MM.1S (cell line): Measurements from ENCODE around the gene LARGE1.

Experiments
- DNase-seq: peaks from one replicate; pipeline ENCODE4 v3.0.0-alpha.2; 2015
- H2AFZ ChIP-seq: fragments of 300-600 bp; sonication (generic); 2 replicates; pipeline ENCODE4 v1.6.0; 2016; ENCODE audit warnings: antibody characterized with exemption, low read length
- H3F3A ChIP-seq: fragments of 300-600 bp; sonication (generic); 2 replicates; pipeline ENCODE4 v1.6.1; 2016; ENCODE audit warnings: mild to moderate bottlenecking, antibody characterized with exemption, low read length, moderate library complexity, mixed read lengths; ENCODE audit not compliant: insufficient read depth
- H3K27ac ChIP-seq: fragments of 300-600 bp; sonication (generic); 2 replicates; pipeline ENCODE4 v1.5.1; 2016; ENCODE audit warnings: mild to moderate bottlenecking, low read length
- H3K27me3 ChIP-seq: fragments of 300-600 bp; sonication (generic); replicated peaks from 2 replicates; pipeline ENCODE4 v1.6.0; 2016; ENCODE audit warnings: low read length; ENCODE audit not compliant: insufficient read depth
- H3K36me3 ChIP-seq: fragments of 300-600 bp; sonication (generic); replicated peaks from 2 replicates; pipeline ENCODE4 v1.6.1; 2016; ENCODE audit warnings: mild to moderate bottlenecking, low read length, mixed read lengths; ENCODE audit not compliant: insufficient read depth
- H3K4me1 ChIP-seq: fragments of 300-600 bp; sonication (generic); 2 replicates; pipeline ENCODE4 v1.6.1; 2016; ENCODE audit warnings: low read length, mixed read lengths
- H3K4me2 ChIP-seq: fragments of 300-600 bp; sonication (generic); 2 replicates; pipeline ENCODE4 v1.6.0; 2016; ENCODE audit warnings: low read depth, low read length
- H3K4me3 ChIP-seq: fragments of 300-600 bp; sonication (generic); 2 replicates; pipeline ENCODE4 v1.5.1; 2016; ENCODE audit warnings: low read length, mixed read lengths
- H3K79me2 ChIP-seq: fragments of 300-600 bp; sonication (generic); 2 replicates; pipeline ENCODE4 v1.6.1; 2016; ENCODE audit warnings: mixed run types, low read length, mixed read lengths
- H3K9ac ChIP-seq: fragments of 300-600 bp; sonication (generic); 2 replicates; pipeline ENCODE4 v1.6.1; 2016; ENCODE audit warnings: low read length, mixed read lengths
- H3K9me2 ChIP-seq: fragments of 300-600 bp; sonication (generic); replicated peaks from 2 replicates; pipeline ENCODE4 v1.6.1; 2016; ENCODE audit warnings: mild to moderate bottlenecking, low read length, mixed read lengths; ENCODE audit not compliant: insufficient read depth
- H3K9me3 ChIP-seq: fragments of 300-600 bp; sonication (generic); replicated peaks from 2 replicates; pipeline ENCODE4 v1.6.1; 2016; ENCODE audit warnings: mild to moderate bottlenecking, low read length, mixed read lengths; ENCODE audit not compliant: insufficient read depth
- H4K20me1 ChIP-seq: fragments of 300-600 bp; sonication (generic); 2 replicates; pipeline ENCODE4 v1.6.1; 2016; ENCODE audit warnings: mild to moderate bottlenecking, low read length, moderate library complexity, mixed read lengths; ENCODE audit not compliant: insufficient read depth
- CTCF ChIP-seq: fragments of 300-600 bp; sonication (generic); IDR thresholded peaks from 2 replicates; pipeline ENCODE4 v1.5.1; 2016; ENCODE audit warnings: antibody characterized with exemption, low read length, mixed read lengths
- EZH2 ChIP-seq: fragments of 300-600 bp; sonication (generic); optimal IDR thresholded peaks from 2 replicates; pipeline ENCODE3; 2017; ENCODE audit warnings: low read depth, mild to moderate bottlenecking, antibody characterized with exemption, low read length, mixed read lengths
- EZH2phosphoT487 ChIP-seq: fragments of 300-600 bp; sonication (generic); IDR thresholded peaks from 2 replicates; pipeline ENCODE4 v1.6.1; 2018; ENCODE audit warnings: antibody characterized with exemption, low read length

The LARGE1 gene

GRCh38 chr22:33565580-33565995 lies 354.7 kb downstream of the LARGE1 start:
- no peak for DNase-seq
- Histone ChIP-seq H3K4me1 (peaks cover 32% of the 10 kb centered on the region), H3K4me2 (no peak overlapping the region), H3K9ac (no peak overlapping the region), H3K27ac (no peak overlapping the region), H3K9me3 (no peaks in the 10 kb centered on the region), H3K27me3 (no peaks in the 10 kb centered on the region), H4K20me1 (no peaks in the 10 kb centered on the region), H3F3A (peaks cover 20% of the 10 kb centered on the region), H2AFZ (no peak overlapping the region), H3K9me2 (no peaks in the 10 kb centered on the region), H3K4me3 (no peak overlapping the region), H3K36me3 (no peaks in the 10 kb centered on the region), H3K79me2 (peaks cover 36% of the 10 kb centered on the region)
- no peak for TF ChIP-seq EZH2phosphoT487
- TF ChIP-seq CTCF: no peak
- no peak for TF ChIP-seq EZH2

DNA sequence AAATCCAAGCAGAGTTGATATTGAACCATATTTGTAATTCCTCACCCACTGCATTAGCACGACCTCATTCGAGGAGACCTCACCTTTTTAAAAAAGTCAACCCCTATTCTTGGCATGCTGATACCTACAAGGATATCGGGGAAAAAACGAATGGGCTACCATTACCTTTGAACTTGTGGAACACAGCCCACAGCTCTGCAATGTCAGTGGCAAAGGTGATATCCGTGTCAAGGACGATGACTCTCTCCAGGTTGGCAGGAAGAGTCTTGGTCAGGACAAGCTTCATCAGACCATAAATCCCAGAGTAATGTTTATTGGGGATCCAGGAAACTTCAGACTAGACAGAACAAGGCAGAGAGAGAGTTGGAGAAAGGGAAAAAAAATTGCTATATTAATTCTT lies 355.6 kb downstream of the LARGE1 start:
- H2AFZ ChIP-seq: no peak overlapping the region
- no peak overlapping the region for H3K4me2 ChIP-seq
- peaks cover 27% of the 10 kb centered on the region for H3K79me2 ChIP-seq
- TF ChIP-seq CTCF: no peak
- no peak for TF ChIP-seq EZH2phosphoT487
- TF ChIP-seq EZH2: no peak
- H3F3A ChIP-seq: peaks cover 20% of the 10 kb centered on the region
- no peaks in the 10 kb centered on the region for H3K27me3 ChIP-seq
- no peaks in the 10 kb centered on the region for H3K36me3 ChIP-seq
- DNase-seq: no peak
- H3K9me3 ChIP-seq: no peaks in the 10 kb centered on the region
- H3K4me3 ChIP-seq: no peak overlapping the region
- no peak overlapping the region for H3K27ac ChIP-seq
- no peaks in the 10 kb centered on the region for H4K20me1 ChIP-seq
- no peaks in the 10 kb centered on the region for H3K9me2 ChIP-seq
- H3K9ac ChIP-seq: no peak overlapping the region
- peaks cover 25% of the 10 kb centered on the region for H3K4me1 ChIP-seq

GRCh38 chr22:33563220-33563964 lies 356.9 kb downstream of the LARGE1 start:
- H4K20me1 ChIP-seq: no peaks in the 10 kb centered on the region
- no peaks in the 10 kb centered on the region for H3K36me3 ChIP-seq
- H3K27ac ChIP-seq: no peak overlapping the region
- TF ChIP-seq EZH2 (no peak), CTCF (no peak), EZH2phosphoT487 (no peak)
- no peak overlapping the region for H3K9ac ChIP-seq
- H3K4me2 ChIP-seq: no peak overlapping the region
- no peak overlapping the region for H2AFZ ChIP-seq
- DNase-seq: no peak
- no peaks in the 10 kb centered on the region for H3K9me3 ChIP-seq
- no peaks in the 10 kb centered on the region for H3K27me3 ChIP-seq
- H3K4me3 ChIP-seq: no peak overlapping the region
- H3K9me2 ChIP-seq: no peaks in the 10 kb centered on the region
- H3F3A ChIP-seq: peaks cover 10% of the 10 kb centered on the region
- H3K4me1 ChIP-seq: peaks cover 15% of the 10 kb centered on the region
- H3K79me2 ChIP-seq: peaks cover 18% of the 10 kb centered on the region
